MM.1S (cell line): ENCODE results near the gene POGLUT2.

Experiments
- DNase-seq: peaks from one replicate; pipeline ENCODE4 v3.0.0-alpha.2; 2015
- H2AFZ ChIP-seq: fragments of 300-600 bp; sonication (generic); 2 replicates; pipeline ENCODE4 v1.6.0; 2016; ENCODE audit warnings: antibody characterized with exemption, low read length
- H3F3A ChIP-seq: fragments of 300-600 bp; sonication (generic); 2 replicates; pipeline ENCODE4 v1.6.1; 2016; ENCODE audit warnings: mild to moderate bottlenecking, antibody characterized with exemption, low read length, moderate library complexity, mixed read lengths; ENCODE audit not compliant: insufficient read depth
- H3K27ac ChIP-seq: fragments of 300-600 bp; sonication (generic); 2 replicates; pipeline ENCODE4 v1.5.1; 2016; ENCODE audit warnings: mild to moderate bottlenecking, low read length
- H3K27me3 ChIP-seq: fragments of 300-600 bp; sonication (generic); replicated peaks from 2 replicates; pipeline ENCODE4 v1.6.0; 2016; ENCODE audit warnings: low read length; ENCODE audit not compliant: insufficient read depth
- H3K36me3 ChIP-seq: fragments of 300-600 bp; sonication (generic); replicated peaks from 2 replicates; pipeline ENCODE4 v1.6.1; 2016; ENCODE audit warnings: mild to moderate bottlenecking, low read length, mixed read lengths; ENCODE audit not compliant: insufficient read depth
- H3K4me1 ChIP-seq: fragments of 300-600 bp; sonication (generic); 2 replicates; pipeline ENCODE4 v1.6.1; 2016; ENCODE audit warnings: low read length, mixed read lengths
- H3K4me2 ChIP-seq: fragments of 300-600 bp; sonication (generic); 2 replicates; pipeline ENCODE4 v1.6.0; 2016; ENCODE audit warnings: low read depth, low read length
- H3K4me3 ChIP-seq: fragments of 300-600 bp; sonication (generic); 2 replicates; pipeline ENCODE4 v1.5.1; 2016; ENCODE audit warnings: low read length, mixed read lengths
- H3K79me2 ChIP-seq: fragments of 300-600 bp; sonication (generic); 2 replicates; pipeline ENCODE4 v1.6.1; 2016; ENCODE audit warnings: mixed run types, low read length, mixed read lengths
- H3K9ac ChIP-seq: fragments of 300-600 bp; sonication (generic); 2 replicates; pipeline ENCODE4 v1.6.1; 2016; ENCODE audit warnings: low read length, mixed read lengths
- H3K9me2 ChIP-seq: fragments of 300-600 bp; sonication (generic); replicated peaks from 2 replicates; pipeline ENCODE4 v1.6.1; 2016; ENCODE audit warnings: mild to moderate bottlenecking, low read length, mixed read lengths; ENCODE audit not compliant: insufficient read depth
- H3K9me3 ChIP-seq: fragments of 300-600 bp; sonication (generic); replicated peaks from 2 replicates; pipeline ENCODE4 v1.6.1; 2016; ENCODE audit warnings: mild to moderate bottlenecking, low read length, mixed read lengths; ENCODE audit not compliant: insufficient read depth
- H4K20me1 ChIP-seq: fragments of 300-600 bp; sonication (generic); 2 replicates; pipeline ENCODE4 v1.6.1; 2016; ENCODE audit warnings: mild to moderate bottlenecking, low read length, moderate library complexity, mixed read lengths; ENCODE audit not compliant: insufficient read depth
- CTCF ChIP-seq: fragments of 300-600 bp; sonication (generic); IDR thresholded peaks from 2 replicates; pipeline ENCODE4 v1.5.1; 2016; ENCODE audit warnings: antibody characterized with exemption, low read length, mixed read lengths
- EZH2 ChIP-seq: fragments of 300-600 bp; sonication (generic); optimal IDR thresholded peaks from 2 replicates; pipeline ENCODE3; 2017; ENCODE audit warnings: low read depth, mild to moderate bottlenecking, antibody characterized with exemption, low read length, mixed read lengths
- EZH2phosphoT487 ChIP-seq: fragments of 300-600 bp; sonication (generic); IDR thresholded peaks from 2 replicates; pipeline ENCODE4 v1.6.1; 2018; ENCODE audit warnings: antibody characterized with exemption, low read length

The POGLUT2 gene

DNA sequence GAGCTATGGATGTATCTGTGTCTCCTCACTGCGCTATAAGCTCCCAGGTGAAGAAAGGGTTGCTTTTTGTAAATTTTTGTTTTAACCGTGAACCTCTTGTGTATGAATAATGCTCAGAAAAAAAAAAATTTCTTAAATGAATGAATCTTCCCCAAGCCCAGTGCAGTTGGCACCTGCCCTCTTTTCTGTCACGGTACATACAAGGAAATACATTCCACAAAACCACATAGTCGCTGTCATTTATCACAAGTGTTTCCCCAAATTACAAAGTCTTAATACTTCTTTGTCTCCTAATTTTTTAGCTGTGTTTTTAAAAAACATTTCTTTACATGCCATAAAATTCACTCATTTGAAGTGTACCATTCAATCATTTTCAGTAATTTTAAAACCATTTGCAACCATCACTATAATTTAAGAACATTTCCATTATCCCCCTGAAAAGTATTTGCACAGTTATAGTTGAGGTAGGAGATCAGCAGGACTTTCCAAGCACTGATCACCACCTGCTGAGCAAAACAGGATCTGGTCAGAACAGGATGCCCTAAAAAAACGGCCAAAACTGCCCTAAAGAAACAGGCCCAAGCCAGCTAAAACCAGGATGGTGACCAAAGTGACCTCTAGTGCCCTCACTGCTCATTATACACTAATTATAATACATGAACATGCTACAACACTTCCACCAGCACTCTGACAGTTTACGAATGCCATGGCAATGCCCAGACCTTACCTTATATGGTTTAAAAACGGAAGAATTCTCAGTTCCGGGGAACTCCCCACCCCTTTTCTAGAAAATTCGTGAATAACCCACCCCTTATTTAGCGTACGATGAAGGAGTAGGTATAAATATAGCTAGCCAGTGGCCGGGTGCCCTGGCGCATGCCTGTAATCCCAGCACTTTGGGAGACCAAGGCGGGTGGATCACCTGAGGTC lies 23.9 kb downstream of the POGLUT2 start:
- Histone ChIP-seq H3K4me3 (no peak overlapping the region), H3K9me2 (no peaks in the 10 kb centered on the region), H3K9ac (no peak overlapping the region), H3K9me3 (no peaks in the 10 kb centered on the region), H3K4me1 (peaks cover 27% of the 10 kb centered on the region), H3K27ac (no peak overlapping the region), H2AFZ (no peak overlapping the region), H3K4me2 (no peak overlapping the region), H3K79me2 (peaks cover 32% of the 10 kb centered on the region), H4K20me1 (no peaks in the 10 kb centered on the region), H3F3A (peaks cover 10% of the 10 kb centered on the region), H3K36me3 (no peaks in the 10 kb centered on the region), H3K27me3 (no peaks in the 10 kb centered on the region)
- no peak for TF ChIP-seq EZH2
- no peak for TF ChIP-seq CTCF
- TF ChIP-seq EZH2phosphoT487 = no peak
- no peak for DNase-seq

DNA sequence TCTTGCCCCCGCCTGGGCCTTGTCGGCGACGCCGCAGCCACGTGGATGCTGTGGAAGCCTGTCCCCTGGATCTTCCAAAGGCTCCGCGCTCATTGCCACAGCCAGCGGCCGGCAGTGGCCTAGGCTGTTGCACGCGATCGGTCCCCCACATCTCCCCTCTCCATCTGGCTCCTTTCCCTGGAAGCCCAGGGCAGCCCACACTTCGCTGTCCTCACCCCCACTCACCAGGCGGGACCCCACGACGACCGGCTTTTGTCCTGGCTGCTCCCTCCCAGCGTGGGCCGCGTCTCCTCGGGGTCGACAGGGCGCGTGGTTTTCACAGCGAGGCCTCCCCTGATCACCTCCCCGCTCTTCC lies 24.6 kb downstream of the POGLUT2 start:
- H3K9ac ChIP-seq = peak overlapping the region; percentile 90; the same call in 1 of the 2 replicates
- no peak overlapping the region for H3K27ac ChIP-seq
- no peak for DNase-seq
- H3K4me1 ChIP-seq = peaks cover 21% of the 10 kb centered on the region
- H2AFZ ChIP-seq = peak overlapping the region; percentile 52
- H3K36me3 ChIP-seq = no peaks in the 10 kb centered on the region
- no peaks in the 10 kb centered on the region for H3K9me2 ChIP-seq
- H3K4me3 ChIP-seq = peak overlapping the region; percentile 95
- no peaks in the 10 kb centered on the region for H3K9me3 ChIP-seq
- no peaks in the 10 kb centered on the region for H3K27me3 ChIP-seq
- H4K20me1 ChIP-seq = no peaks in the 10 kb centered on the region
- peak overlapping the region; percentile 50 for H3K4me2 ChIP-seq
- H3F3A ChIP-seq = peaks cover 3% of the 10 kb centered on the region; the same call in 1 of the 2 replicates
- no peak for TF ChIP-seq EZH2phosphoT487
- no peak for TF ChIP-seq CTCF
- no peak for TF ChIP-seq EZH2
- H3K79me2 ChIP-seq = peaks cover 32% of the 10 kb centered on the region

DNA sequence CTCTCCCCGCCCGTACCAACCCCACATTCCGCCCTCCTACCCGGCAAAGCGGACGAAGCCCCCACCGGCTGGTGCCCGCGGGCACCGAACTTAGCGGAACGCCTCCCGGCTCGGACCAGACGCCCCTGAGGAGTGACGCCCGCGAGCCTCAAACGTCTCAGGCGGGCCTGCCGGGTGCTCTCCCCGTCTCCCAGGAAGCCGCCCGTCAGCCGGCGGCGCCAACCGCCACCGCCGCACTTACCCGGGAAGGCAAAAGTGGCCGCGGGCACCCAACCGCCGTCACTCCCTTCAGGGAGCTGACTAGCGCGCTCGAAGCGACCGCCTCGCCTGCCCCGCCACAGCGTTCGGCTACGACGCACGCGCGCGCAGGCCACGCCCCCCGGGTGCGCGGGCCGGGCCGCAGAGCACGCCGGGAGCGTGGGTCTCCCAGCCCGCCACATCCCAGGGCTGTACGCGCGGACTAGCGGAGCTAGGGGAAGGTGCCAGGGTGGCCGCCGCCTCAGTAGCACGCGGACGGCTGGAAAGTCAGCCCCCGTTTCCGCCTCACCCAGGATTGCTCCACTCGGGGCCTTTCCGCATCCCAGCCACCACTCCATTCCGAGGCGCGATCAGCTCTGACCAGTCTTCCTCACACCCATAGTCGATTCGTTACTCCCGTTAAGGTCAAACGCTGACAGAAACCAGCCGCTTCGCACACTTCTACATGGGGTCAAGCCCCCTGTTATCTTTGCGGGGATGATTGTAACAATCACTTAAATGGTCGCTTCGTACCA lies 25.1 kb downstream of the POGLUT2 start, which contains the start of gene TEX30:
Gene TEX30 (minus strand): TSS at position 346 of the 773 bp plus-strand sequence. CDS start 3,760 bp downstream, outside the sequence.
- peak within 1 kb of the TSS; percentile 95 for H3K4me3 ChIP-seq
- no peaks in the 10 kb centered on the region for H3K9me2 ChIP-seq
- no peak for TF ChIP-seq EZH2
- TF ChIP-seq EZH2phosphoT487 = no peak
- no peak for TF ChIP-seq CTCF
- peaks cover 15% of the 10 kb centered on the region for H3K4me1 ChIP-seq
- no peaks in the 10 kb centered on the region for H3K9me3 ChIP-seq
- H3K27me3 ChIP-seq = no peaks in the 10 kb centered on the region
- DNase-seq = peak; percentile 92
- H3K4me2 ChIP-seq = peak within 1 kb of the TSS; percentile 84
- peak within 1 kb of the TSS; percentile 90 for H3K9ac ChIP-seq
- no peaks in the 10 kb centered on the region for H4K20me1 ChIP-seq
- H3K36me3 ChIP-seq = no peaks in the 10 kb centered on the region
- H2AFZ ChIP-seq = peak within 1 kb of the TSS; percentile 92
- H3F3A ChIP-seq = 0 out of 2 replicates have a peak, but pooled peaks cover 3% of the 10 kb centered on the region
- H3K27ac ChIP-seq = peak within 1 kb of the TSS; percentile 71; the same call in 1 of the 2 replicates
- H3K79me2 ChIP-seq = peaks cover 32% of the 10 kb centered on the region
